Smooth muscle cell of the brain vasculature (primary cell): ENCODE data around the gene COQ6.
A peak's percentile ranks its signal among the peaks of the same experiment; 100 is the strongest.
"Not testable (repeated sequence)": the region's sequence is repeated elsewhere in the genome, so short reads cannot be mapped to it uniquely, and the experiment has no call there.

Experiments used
- DNase-seq: peaks from one replicate; pipeline ENCODE4 v3.0.0-alpha.2; 2012; ENCODE audit warnings: low read depth, low spot score

The COQ6 gene

GRCh38 chr14:73949752-73950734 lies at the start of gene COQ6, which contains the start of gene FAM161B:
Gene COQ6 (plus strand): TSS chr14:73950302. CDS start chr14:73950333, 31 bp downstream.
Gene FAM161B (minus strand): TSS chr14:73950094. CDS start chr14:73950026, 68 bp downstream.
- peak; percentile 87 for DNase-seq

- no peak for DNase-seq
These were observed 47.1 kb upstream of the COQ6 start for GRCh38 chr14:73903028-73903427.

GRCh38 chr14:73909681-73910080 lies 40.4 kb upstream of the COQ6 start:
- no peak for DNase-seq

GRCh38 chr14:73913256-73913655 lies 36.8 kb upstream of the COQ6 start:
- DNase-seq: no peak

- DNase-seq: no peak
These were observed 33.8 kb upstream of the COQ6 start for GRCh38 chr14:73916324-73916723.

GRCh38 chr14:73919457-73919856 lies 30.6 kb upstream of the COQ6 start:
- DNase-seq: not testable (repeated sequence)

- no peak for DNase-seq
These were observed 25.8 kb upstream of the COQ6 start for GRCh38 chr14:73924337-73924736.

- DNase-seq: no peak
These were observed 14.4 kb upstream of the COQ6 start for GRCh38 chr14:73935666-73936065.

- DNase-seq: no peak
These were observed 13.6 kb upstream of the COQ6 start for GRCh38 chr14:73936548-73936947.

- no peak for DNase-seq
These were observed 13.1 kb upstream of the COQ6 start for GRCh38 chr14:73937012-73937411.

GRCh38 chr14:73942180-73942579 lies 7.9 kb upstream of the COQ6 start:
- DNase-seq: no peak

- no peak for DNase-seq
These were observed 7.0 kb upstream of the COQ6 start for GRCh38 chr14:73943083-73943482.

GRCh38 chr14:73944432-73945158 lies 5.5 kb upstream of the COQ6 start:
- DNase-seq: no peak

- DNase-seq: no peak
These were observed 4.9 kb upstream of the COQ6 start for GRCh38 chr14:73945159-73945670.

- no peak for DNase-seq
These were observed 3.6 kb downstream of the COQ6 start for GRCh38 chr14:73953731-73954130.

- no peak for DNase-seq
These were observed 5.6 kb downstream of the COQ6 start for GRCh38 chr14:73955674-73956073.

- no peak for DNase-seq
These were observed 8.5 kb downstream of the COQ6 start for GRCh38 chr14:73958591-73958990.

GRCh38 chr14:73961192-73961591 lies 11.1 kb downstream of the COQ6 start:
- no peak for DNase-seq

- no peak for DNase-seq
These were observed 15.1 kb downstream of the COQ6 start for GRCh38 chr14:73965216-73965615.

GRCh38 chr14:73968885-73969284 lies 18.8 kb downstream of the COQ6 start:
- no peak for DNase-seq

GRCh38 chr14:73973497-73973896 lies 23.4 kb downstream of the COQ6 start:
- no peak for DNase-seq

- DNase-seq: no peak
These were observed 26.0 kb downstream of the COQ6 start for GRCh38 chr14:73976125-73976524.
